ENCODE data around the gene AJM1.
"Not testable (repeated sequence)": the region's sequence is repeated elsewhere in the genome, so short reads cannot be mapped to it uniquely, and the experiment has no call there.

Gene AJM1

DNA sequence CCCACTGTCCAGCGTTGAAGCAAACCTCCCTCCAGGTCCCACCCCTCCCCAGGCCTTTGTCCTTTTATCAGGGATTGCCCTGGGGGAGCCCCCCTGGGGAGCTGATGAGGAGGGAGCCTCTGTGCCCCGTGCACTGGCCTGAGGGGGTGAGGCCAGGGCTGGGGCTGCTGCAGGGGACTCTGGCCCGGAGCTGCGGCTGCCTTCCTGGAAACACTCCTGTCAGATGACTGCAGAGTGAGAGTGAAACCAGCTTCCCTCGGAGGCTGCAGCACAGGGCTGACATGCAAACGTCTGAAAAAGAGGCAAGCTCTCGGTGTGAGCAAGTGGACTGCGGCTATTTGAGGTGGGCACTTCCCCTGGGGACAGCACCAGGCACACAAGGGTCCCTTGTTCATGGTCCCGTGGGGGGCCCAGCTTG lies 39.4 kb downstream of the AJM1 start:
- DNase-seq = peak; percentile 81

DNA sequence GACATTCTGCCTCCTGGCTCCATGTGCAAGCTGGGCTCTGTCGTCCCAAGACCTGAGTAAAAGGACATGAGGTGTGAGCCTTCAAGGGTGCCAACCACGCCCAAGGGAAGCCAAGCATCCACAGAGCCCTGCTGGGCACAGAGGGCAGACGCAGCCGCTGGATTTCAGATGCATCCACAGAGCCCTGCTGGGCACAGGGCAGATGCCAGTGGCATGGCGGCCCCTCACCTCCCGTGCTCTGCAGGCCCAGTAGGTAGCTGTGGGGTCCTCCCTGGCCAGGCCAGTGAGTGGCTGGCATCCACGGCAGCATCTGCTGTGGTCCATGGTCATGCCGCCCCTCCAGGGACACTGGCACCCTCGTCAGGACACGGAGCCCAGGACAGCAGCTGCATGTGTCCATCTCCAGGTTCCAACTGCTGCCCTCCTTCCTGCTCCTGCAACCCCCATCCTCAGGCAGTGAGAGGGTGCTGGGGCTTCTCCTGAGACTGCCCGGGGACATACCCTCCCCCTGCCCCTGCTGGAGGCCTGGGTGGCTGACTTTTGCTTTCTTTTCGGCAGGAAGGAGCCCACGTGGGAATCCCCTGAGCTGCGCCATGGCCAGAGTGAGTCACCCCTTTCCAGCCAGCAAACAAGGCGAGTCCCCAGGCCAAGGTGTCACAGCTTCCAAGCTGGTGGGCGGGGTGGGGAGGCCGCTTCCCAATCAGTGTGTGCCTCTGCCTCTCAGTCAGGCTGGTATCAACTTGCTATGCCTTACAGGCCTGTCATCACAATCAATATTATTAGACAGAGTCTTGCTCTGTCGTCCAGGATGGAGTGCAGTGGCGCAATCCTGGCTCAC lies 40.0 kb downstream of the AJM1 start:
- DNase-seq = peak; percentile 87

DNA sequence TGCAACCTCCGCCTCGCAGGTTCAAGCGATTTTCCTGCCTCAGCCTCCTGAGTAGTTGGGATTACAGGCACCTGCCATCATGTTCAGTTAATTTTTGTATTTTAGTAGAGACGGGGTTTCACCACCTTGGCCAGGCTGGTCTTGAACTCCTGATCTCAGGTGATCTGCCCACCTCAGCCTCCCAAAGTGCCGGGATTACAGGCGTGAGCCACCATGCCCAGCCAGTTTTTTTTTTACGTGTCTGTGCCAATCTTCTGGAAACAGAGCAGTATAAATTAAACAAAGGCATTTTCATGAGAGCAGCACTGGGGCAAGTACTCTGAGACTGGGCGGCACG lies 40.6 kb downstream of the AJM1 start:
- not testable (repeated sequence) for DNase-seq

DNA sequence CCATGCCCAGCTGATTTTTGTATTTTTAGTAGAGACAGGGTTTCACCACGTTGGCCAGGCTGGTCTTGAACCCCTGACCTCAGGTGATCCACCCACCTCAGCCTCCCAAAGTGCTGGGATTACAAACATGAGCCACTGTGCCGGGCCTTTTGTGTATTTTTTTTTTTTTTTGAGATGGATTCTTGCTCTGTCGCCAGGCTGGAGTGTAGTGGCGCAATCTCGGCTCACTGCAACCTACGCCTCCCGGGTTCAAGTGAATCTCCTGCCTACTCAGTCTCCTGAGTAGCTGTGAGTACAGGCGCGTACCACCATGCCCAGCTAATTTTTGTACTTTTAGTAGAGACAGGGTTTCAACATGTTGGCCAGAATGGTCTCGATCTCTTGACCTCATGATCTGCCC lies 41.4 kb downstream of the AJM1 start:
- DNase-seq = not testable (repeated sequence)

DNA sequence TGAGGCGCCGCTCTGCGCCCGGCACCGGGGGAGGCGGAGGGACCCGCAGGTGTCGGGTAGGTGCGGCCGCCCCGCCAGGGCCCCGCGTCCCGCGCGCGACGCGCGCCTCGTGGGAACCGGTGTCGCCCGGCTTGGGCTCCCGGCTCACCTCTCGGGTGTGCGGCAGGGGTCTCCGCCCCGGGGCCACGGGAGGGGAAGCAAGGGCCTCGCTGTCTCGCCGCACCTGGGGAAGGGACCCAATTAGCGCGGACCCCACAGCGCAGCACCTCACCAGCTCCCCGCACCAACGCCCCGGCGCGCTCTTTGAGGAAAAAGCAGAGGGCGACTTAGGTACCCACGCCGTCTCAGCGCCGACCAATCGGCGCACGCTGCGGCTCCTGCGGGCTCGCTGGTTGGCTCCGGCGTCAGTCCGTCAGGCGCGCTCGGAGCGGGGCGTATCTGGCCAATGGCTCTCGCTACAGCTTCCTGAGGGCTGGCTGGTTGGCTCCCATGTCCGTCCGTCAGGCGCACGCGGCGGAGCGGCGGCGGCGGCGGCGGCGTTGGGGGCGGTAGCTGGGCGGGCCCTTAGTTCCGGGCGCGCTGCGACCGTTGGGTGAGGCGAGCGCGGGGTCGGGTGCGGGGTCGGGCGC lies 43.8 kb downstream of the AJM1 start, which contains the start of gene TRAF2:
Gene TRAF2, plus strand, starts transcription at position 567 of the 629 bp plus-strand sequence. CDS start 12,225 bp downstream, outside the sequence.
- DNase-seq = peak; percentile 100

DNA sequence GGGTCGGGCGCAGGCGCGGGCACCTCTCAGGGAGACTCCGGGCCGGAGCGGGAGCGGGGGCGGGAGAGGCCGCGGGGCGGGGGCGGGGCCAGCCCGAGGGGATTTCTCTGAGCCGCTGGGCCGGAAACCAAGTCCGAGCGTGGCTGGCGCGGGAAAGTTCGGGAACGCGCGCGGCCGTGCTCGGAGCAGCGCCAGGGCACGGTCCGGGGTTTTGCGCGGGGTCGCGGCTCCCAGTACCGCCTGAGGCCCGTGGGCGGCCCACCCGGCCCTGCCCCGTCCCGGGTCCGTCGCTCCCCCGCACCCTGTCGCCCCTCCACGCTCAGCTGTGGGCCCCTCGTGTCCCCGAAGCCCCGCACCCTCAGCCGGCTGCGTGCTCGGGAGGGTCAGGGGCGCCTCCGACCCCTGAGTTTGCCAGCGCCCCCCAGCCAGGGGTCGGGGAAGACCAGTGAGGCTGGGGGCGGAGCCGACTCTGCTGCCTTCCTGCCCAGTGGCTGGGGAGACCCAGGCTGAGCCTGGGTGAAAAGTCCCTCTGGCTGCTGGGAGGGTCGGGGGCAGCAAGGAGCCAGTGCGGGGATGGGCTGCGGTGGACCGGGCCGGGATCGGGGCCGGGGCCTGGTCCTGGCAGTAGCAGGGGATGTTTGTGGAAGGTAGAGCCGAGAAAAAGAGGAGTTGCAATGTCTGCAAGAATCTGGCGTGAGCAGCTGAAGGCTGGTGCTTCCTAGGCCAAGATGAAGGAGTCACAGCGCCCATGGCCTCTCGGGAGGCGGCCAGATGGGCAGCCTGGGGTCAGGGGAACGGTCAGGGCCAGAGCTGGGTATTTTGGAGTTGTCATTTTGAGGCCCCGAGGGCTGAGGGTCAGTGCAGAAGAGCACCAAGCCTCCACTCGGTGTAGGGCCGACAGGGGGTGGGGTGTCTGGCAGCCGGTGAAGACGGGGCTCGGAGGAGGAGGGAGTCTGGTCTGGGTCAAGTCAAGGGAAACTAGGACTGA lies 44.6 kb downstream of the AJM1 start:
- DNase-seq = peak; percentile 40

DNA sequence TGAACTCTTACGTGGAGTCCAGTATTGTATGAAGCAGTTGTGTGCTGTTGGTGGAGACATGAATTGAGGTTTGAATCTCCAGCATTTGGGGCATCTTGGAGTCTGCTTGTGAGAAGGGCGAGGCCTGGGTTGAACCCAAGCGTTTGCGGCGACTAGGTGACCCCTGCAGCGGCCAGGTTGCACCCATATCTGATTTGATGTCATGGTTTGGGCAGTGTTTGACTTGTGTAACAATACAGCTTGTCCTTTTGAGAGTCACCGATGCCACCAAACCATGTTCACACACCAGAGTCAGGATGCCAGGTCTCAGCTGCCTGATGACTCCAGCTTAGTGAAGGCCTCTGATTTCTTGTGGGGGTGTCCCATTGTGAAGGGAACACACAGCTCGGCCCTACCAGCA lies 46.2 kb downstream of the AJM1 start:
- no peak for DNase-seq

DNA sequence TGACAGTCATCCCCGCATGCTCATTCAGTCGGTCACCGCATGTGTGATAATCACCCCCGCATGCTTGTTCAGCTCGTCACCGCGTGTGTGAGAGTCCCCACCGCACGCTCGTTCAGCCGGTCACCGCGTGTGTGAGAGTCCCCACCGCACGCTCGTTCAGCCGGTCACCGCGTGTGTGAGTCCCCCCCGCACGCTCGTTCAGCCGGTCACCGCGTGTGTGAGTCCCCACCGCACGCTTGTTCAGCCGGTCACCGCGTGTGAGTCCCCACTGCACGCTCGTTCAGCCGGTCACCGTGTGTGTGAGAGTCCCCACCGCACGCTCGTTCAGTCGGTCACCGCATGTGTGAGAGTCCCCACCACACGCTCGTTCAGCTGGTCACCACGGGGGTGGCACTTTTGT lies 47.6 kb downstream of the AJM1 start:
- DNase-seq = no peak

DNA sequence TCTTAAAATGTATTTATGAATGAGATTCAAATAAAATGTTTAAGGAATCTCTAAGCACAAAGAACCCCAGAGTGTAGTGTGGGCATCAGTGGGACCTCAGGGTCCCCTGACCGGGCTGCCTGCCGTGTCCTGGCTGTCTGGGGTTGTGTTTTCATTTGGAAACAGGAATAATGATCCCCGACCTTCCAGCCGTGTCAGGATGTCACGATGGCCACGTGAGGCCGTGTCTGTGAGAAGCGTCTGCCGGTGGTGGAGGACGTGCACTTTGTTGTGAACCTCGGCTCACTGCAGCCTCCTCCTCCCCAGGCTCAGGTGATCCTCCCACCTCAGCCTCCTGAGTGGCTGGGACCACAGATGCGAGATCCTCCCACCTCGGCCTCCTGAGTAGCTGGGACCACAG lies 48.4 kb downstream of the AJM1 start:
- DNase-seq = no peak

All from RPMI8226 (cell line).